Body of pancreas (tissue), 4 donors: ENCODE results near the gene ARHGAP18.

Source experiments
- CTCF ChIP-seq, 7 experiments: fragments of 450-650 bp in 4 of 7; fragments of 200-600 bp in 3 of 7; sonication (generic) in 3 of 7; IDR thresholded peaks; one replicate each; pipeline ENCODE4 v1.5.1; 2016 to 2019; ENCODE audit warnings: antibody characterized with exemption in 7 of 7
- POLR2A ChIP-seq, 3 donors: fragments of 450-650 bp; IDR thresholded peaks; one replicate each; pipeline ENCODE4 v1.6.1; 2016; ENCODE audit warnings: antibody characterized with exemption in 3 of 3, mild to moderate bottlenecking in 2 of 3

GRCh38 chr6:129596522-129596921 is 113.5 kb downstream of the ARHGAP18 start:
- TF ChIP-seq CTCF (IDR thresholded peaks at IDR 0.05) = no peak
- no peak for TF ChIP-seq POLR2A (IDR thresholded peaks at IDR 0.05)
